ENCODE results near the gene GRIN2A.

Gene GRIN2A

DNA sequence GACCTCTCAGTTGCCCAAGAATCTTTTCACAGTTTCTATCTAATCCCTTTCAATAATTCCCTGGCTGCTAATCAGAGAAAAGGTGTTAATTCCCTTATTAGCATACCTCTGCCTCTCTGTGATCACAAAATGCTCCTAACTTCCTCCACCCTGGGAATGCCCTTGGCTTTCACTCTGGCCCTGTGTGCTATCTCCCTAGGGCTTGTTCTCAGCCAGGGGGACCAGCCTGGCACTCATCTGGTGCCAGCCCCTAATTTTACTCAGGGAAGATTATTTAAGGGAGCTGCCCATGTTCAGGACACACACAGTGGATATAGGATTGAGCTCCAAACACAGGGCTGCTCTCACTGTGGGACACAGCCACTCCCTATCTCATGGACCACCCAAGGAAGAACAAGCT, 225.2 kb downstream of the GRIN2A start:
- no peak for DNase-seq

DNA sequence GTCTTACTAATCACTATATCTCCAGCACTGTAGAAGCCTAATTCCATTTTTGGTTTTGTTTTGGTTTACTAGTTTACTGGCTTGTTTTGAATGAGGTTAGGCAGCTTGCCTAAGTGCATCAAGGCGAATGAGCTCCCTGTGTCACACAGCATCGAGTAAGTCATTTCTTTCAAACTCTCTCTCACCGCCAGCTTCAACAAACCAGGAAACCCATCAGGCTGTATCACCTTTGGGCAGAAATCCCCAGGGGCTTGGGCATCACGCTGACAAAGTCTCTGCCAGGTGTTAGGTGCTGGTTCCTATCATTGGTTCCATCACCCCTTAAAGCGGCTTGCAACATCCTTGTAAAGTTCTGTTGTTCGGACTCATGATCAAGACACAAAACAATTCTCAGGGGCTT, 226.6 kb downstream of the GRIN2A start:
- no peak for DNase-seq

DNA sequence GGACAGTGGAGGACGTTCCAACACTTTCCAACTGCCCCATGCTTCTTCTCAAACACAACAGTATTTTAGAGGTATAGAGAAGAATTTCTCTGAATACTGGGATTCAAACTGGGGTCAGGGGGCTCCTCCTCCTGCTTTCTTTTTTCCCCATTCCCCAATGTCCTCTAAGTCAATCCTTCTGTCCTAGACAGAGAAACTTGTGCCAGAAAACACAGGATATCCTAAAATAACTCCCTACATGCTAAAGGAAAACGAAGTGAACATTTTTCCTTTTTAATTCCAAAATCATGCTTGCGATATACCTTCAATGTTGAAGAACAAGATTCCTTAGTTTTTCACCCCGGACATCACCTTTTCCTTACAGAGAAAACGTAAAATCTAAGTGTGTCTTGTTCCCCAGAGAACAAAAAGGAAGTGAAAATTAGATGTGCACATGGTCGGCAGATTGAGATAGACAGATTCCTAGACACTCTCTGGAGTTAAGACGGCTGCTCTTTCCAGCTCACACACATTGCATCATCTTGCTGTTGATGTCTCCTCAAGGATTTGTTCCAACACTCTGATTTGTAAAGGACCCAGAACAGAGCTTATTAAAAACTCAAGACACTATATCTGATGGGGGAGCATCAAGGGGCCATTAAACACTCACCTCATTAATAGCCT, 228.2 kb downstream of the GRIN2A start:
- no peak for DNase-seq

DNA sequence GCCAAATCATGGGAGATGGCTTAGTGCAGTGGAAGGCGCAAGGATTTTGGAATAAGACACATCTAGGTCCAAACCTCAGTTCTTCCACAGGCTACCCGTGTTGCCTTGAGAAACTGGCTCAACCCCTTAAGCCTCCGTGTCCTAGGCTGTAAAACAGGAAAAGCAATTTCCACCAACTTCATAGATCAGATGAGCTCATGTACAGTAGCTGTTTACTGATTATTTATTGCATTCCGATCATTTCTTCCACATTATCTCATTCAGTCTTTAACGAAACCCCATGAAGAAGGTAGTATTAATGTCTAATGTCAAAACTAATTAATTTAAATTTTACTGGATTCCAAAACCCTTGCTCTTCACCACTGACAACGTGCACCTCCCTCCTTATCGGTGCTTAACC, 231.6 kb downstream of the GRIN2A start:
- no peak for DNase-seq

DNA sequence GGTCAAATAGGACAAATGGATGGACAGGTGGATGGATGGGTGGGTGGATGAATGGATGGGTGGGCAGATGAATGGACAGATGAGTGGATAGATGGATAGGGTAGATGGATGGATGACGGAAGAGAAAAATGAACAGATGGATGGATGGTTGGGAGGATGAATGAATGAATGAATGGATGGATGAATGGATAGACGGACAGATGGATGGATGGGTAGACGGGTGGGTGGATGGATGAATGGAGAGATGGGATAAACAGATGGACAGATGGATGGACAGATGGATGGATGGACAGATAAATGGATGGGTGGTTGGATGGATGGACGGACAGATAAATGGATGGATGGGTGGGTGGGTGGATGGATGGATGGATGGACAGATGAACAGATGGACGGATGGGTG, 232.8 kb downstream of the GRIN2A start:
- no peak for DNase-seq

DNA sequence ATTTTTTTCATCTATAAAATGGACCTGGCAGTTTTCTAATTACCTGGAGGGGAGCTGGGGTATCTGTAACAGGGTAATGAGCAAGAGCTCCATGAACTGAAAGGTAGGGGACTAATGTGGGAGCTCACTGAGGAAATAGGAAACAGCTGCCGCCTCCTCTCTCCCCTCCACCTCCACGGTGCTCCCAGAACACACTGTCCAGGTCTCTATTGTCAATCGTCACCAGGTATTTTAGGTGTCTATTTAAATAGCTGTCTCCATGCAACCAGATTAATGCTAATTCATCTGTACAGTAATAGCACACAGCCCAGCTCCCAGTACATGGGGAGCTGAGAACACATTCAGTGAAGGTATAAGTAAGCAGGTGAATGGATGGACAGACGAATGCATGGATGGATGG, 233.3 kb downstream of the GRIN2A start:
- no peak for DNase-seq

DNA sequence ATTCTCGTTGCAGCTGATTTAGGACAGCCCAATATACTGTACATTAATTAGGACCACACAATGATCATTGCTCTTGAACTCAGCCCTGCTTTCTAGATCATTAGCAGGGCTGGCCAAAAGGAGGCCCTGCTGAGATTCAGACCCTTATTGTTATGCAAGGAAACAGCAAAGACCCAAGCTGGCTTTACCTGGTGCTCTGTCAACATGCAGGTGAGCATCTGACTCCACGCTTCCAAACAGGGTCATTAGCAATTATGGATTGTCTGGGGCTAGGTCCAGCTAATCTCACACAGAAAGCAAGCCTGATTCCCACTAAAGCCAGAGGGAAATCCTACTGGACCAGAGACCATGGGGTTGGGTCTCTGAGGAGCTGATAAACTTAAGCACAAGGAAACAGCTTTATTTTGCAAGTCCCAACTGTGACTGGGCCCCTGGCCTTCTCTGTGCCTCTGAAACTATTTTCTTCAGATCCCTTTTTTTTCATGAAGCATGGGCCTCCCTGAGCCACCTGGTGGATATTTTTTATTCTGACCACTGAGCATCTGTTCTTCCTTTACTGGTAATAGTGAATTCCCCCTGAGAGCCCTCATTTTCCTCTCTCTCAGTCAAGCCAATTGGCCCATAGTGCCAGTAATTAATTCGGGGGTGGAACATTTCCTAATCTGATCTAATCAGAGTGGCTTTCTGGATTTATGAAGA, 236.1 kb downstream of the GRIN2A start:
- DNase-seq: no peak

DNA sequence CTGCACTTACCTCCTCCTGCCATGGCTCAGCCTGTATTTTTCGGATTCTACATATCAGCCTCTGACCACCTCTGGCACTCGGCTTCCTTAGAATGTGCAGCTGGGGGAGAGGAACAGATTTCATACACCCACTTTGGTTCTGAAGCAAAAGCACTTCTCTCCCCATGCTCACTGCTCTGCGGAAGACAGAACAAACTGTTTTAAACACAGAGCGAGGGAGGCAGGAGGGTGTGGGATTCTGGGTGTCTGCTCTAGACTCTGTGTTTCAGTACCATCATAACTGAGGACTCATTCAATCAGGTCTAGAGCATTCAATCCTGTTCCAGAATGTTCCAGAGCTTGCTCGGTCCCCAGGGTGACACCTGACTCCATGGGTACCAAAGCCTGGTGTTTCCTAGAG, 239.1 kb downstream of the GRIN2A start:
- no peak for DNase-seq

DNA sequence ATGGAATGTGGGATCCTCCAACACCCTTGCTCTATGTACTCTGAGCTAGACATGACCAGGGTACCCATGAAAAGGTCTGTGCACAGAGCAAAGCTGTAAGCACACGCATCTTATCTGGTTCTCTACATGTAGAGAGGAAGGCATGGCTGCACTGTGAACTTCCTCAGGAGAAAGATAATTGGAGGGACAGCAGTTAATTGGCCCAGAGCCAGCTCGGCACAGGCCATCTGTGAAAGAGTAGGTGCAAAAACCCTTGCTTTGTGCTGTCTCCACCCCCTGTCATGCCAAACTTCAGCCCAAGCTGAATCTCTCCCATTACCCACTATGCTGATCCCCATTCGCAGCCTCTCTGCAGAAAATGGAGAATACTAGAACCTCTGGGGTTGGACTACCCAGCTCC, 241.0 kb downstream of the GRIN2A start:
- DNase-seq: no peak

DNA sequence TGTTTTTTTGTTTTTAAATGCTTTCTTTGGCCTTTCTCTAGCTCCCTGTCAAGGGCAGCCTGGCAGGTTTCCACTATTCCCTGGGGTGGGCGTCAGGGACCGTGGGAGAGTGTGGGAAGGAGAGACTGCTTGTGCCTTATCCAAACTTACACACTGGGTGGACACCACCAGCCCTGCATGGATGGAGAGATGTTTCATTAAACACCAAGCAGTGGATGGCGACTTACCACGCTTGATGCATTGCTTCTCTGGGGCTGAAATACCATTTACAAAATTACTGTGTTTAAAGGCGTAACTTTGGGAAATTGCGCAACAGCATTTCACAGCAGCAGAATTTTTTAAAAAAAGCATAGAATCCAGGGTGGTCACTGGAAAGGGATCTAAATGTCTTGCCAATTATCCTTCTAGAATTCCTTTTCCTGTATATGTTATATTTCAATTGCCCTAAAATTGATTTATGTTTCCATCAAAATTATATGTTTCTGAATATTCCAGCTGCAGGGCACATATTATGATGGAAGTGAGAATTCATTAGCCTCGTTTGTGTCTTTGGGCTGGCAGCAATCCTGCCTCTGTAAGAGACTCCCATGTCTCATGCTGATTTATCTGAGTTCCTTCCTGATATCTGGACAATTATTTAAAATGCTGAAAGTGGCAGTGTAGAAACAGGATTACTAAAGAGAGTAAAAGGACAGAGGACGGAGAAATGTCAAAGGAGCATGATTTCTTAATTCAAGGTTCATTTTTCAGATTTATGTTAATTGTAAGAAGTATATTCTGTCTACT, 247.3 kb downstream of the GRIN2A start:
- no peak for DNase-seq

DNA sequence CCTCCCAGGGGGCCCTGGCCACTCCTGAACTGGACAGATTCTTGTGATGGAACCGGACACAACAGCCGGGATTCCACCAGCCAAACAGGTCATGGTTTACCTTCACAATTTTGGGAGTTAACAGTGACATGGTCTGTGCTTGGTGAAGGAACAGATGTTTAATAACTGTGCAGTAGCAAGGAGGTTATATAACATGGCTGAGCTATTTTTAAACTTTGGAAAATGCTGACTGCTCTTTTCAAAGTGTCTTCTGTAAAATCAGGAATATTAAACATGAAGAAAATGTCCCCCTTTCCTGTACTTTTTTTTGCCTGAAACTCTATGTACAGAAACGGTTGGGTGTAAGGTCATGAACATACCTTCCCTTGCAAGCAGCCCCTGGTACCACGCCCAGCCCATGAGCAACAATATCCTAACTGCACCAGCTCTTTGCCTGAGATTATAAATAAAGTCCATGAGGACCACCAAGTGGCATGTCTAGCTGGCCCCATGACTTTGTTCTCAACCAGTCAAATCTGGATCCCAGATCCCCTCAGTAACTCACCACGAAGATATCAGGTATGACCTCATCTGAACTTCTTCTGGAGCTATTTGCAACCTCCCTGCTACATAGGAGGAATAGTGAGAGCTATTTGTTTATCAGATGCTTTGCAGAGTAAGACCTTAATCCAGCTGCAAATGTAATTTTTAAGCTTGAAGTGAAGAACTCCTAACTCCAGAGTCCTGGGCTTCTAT, 249.1 kb downstream of the GRIN2A start:
- no peak for DNase-seq

DNA sequence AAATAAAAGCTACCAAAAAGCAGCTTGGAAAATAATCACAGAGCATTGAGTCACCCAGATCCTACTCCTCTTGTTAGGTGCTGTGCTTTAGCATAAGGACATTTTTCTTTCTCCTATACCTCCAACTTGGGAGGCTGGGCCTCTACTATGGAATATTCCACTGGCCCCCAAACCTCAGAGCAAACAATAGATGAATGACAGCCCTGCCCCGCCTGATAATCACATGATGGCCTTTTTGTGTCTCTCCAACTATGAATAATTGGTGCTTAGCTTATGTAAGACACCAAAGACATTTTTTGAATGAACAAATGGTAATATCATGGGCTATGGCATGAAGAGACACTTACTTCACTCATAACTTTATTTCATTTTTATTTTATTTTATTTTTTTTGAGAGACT, 250.2 kb downstream of the GRIN2A start:
- DNase-seq: no peak

DNA sequence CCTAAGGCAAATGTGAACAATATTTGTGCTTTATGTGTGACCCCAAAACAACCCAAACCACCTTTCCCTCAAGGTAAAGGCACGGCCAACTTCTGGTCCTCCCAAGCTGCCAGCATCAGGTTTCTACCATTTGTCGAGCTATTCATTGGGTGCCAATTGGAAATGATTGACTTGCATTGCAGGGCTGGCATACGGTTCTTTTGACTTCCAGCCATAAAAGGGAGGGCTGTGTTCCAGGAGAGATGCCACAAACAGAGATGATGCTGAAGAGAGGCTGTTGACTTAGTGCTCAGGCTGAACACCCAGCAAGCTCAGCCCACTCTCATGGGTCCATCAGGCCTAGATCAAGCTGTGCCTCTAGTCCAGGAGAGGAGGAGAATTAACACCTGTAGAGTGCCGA, 252.4 kb downstream of the GRIN2A start:
- no peak for DNase-seq

DNA sequence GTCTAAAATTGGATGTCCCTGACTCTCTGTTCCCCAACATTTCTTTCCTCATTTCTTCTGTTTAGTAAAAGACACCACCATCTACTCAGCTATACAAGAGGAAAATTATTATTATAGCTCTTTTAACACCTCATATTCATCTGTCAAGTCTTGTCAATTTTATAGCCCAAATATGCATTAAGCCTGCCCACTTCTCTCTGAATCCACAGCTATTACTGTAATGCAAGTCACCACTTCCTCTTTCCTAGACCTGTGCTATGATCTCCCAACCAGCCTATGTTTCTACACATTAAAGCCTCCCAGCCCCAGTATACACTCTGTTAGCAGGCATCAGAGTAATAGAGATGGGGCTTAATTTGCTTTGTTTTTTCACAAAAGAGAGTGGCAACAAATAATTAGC, 252.9 kb downstream of the GRIN2A start:
- DNase-seq: no peak

DNA sequence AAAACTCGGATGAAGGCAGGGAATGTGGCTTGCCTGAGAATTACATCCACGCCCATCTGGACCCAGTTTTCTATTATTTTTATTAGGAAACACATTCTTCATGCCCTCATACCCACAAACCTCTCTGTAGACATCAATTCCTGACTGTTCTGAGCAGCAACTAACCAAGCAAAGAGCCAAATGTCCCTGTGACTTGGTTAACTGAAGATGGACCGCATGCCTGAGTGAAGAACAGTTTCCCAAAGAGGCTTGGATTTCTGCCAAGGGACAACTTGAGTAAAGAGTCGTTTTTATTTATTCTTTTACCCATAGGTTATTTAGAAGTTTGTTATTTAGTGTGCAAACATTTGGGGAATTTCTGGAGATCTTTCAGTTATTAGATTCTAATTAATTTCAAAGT, 259.8 kb downstream of the GRIN2A start:
- DNase-seq: no peak

DNA sequence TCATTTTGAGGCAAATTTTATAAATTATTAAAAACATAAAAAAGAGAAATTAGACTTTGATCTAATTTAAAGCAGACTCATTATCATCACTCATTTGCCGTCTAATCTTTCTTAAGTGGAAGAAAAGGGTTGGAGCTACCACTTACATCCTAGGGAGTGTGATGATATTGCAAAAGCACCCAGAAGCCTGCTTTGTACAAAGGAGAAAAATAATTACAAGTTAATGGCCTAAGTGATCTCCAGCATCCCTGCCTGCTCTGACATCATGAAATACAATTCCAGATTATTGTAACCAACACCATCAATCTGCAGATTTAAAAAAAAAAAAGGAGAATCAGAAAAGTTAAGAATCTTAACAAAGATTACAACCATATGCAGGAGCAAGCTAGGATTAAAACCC, 260.2 kb downstream of the GRIN2A start:
- no peak for DNase-seq

DNA sequence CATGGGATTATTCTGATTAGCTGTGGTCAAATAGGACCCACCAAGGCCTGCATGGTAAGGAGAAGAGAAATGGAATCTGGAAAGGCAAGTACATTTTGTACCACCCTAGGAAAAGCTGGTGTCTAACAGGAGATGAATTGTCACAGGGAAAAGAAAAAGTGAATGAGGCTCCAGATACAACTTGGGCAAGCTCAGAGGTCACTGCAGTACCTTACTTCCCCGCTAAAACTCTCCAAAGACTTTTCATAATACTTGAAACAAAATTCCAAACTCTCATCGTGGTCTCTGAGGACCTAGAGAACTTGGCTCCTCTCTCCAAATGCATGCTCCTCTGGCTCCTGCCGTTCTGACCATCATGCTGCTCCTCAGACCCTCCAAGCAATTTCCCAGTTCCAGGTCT, 262.8 kb downstream of the GRIN2A start:
- no peak for DNase-seq

DNA sequence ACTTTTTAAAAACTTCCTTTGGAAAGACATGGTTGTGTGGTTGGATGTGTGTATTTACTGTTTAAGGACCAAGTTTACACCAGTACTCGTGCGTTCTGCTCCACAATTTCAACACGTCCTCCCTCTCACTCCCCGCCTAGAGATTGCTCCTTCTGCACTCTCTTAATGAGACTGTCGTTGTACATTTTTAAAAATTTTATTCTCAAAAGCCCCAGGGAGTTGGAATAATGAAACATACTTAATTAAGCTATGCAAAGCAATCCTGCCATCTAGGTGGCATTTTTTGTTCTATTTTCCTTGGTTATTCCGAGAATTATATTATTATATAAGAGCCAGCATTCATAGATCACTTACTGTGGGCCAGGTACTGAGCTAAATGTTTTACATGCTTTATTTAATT, 264.5 kb downstream of the GRIN2A start:
- no peak for DNase-seq

DNA sequence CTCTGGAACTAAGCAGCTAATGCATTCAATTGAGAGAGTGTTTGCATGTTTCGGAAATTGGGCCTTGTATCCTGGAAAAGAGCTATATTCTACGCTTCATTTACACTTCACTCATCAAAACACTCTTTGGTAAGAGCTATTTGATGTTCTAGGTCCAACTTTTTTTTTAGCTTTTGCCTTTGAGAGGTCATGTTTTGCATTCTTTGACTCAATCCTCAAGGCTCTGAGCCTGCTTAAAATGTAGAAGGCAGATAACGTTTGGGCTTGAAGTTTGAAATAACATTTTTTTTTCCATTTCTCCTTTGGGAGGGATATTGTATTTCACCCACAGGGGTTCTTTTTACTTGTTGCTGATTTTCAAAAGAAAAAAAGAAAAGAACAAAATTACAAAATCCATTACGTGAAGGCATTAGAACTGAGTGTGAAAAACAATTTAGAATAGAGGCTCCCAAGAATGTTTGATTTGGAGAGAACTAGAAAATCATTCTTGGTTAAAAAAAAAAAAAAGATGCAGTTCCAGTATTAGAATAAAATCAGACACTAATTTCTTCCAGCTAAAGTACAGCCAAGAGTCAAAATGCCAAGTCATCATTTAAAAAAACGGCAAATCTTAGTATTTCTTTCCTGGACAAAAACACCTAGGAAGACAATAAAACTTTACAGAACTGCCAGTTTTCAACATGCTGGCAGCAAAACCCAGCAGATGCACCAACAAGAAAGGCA, 268.5 kb downstream of the GRIN2A start:
- DNase-seq: no peak

DNA sequence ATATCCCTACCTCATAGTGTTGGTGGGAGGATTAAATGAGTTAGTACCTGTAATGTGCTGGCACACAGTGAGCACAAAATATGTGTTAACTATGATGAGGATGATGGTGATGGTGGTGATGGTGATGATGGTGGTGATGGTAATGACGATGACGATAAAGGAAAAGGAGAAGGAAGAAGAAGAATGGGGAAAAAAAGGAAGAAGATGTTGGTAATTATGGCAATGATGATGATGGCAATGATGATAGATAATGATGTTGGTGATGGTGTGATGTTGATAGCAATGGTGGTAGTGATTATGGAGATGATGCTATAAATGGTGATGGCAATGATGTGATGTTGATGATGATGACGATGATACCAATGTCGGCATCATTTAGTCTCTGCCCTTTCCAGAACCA, 270.2 kb downstream of the GRIN2A start:
- DNase-seq: no peak

DNA sequence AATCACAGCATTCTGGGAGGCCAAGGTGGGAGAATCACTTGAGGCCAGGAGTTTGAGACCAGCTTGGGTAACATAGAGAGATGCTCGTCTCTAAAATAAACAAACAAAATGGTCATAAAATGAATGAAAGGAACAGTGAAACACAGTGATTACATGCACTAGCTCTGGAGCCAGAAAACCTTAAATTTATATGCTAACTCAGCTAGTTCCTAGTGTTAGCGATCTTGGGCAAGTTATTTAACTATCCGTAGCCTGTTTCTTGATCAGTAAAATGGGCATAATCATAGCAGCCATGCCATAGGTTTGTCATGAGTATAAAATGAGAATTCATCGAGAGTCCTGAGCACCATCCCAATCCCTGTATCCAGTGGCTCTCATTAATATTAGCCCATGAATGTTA, 271.0 kb downstream of the GRIN2A start:
- no peak for DNase-seq

DNA sequence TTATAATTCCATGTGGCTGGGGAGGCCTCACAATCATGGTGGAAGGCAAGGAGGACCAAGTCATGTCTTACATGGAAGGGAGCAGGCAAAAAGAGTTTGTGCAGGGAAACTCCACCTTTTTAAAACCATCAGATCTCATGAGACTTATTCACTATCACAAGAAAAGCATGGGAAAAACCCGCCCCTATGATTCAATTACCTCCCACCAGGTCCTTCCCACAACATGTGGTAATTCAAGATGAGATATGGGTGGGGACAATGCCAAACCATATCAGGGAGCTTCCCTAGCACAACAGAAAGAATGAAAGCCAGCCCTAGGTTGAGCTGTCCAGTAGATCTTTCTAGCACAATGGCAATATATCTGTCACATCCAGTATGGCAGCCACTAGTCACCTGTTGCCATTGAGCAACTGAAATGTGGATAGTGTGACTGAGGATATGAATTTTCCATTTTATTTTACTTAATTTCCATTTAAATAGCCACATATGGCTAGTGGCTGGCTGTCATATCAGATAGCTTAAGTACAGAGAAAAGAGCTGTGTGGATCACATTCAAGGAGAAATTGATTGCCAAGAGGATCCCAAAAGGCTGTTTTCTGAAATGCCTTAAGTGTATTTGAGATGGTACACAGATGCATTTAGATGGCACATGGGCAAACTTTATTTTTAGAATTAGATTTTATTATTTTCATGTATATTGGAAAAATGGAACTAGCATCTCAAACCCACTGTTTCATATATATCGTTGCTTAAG, 273.0 kb downstream of the GRIN2A start:
- DNase-seq: no peak

Measured in DMS53 (cell line).